GM21786 (cell line): ENCODE measurements around the gene NRXN2.

ENCODE experiments used
- ATAC-seq: cut with Tn5 transposase; IDR thresholded peaks from one replicate; pipeline ENCODE4 v1.9.1; 2021; ENCODE audit not compliant: unreplicated experiment

The NRXN2 gene

GRCh38 chr11:64632237-64632636, 90.8 kb downstream of the NRXN2 start:
- no peak for ATAC-seq

GRCh38 chr11:64631675-64632074, 91.3 kb downstream of the NRXN2 start:
- ATAC-seq: no peak

GRCh38 chr11:64629796-64630562, 93.0 kb downstream of the NRXN2 start:
- ATAC-seq: no peak

- ATAC-seq: no peak
These were observed 93.9 kb downstream of the NRXN2 start for GRCh38 chr11:64629103-64629502.

GRCh38 chr11:64628596-64628995, 94.4 kb downstream of the NRXN2 start:
- no peak for ATAC-seq

- ATAC-seq: no peak
These were observed 95.6 kb downstream of the NRXN2 start for GRCh38 chr11:64627371-64627770.

GRCh38 chr11:64626637-64627036, 96.4 kb downstream of the NRXN2 start:
- ATAC-seq: no peak

GRCh38 chr11:64624883-64625481, 98.0 kb downstream of the NRXN2 start:
- no peak for ATAC-seq

GRCh38 chr11:64622681-64623080, 100.3 kb downstream of the NRXN2 start:
- ATAC-seq: no peak

- ATAC-seq: no peak
These were observed 101.5 kb downstream of the NRXN2 start for GRCh38 chr11:64621283-64622019.

- no peak for ATAC-seq
These were observed 102.5 kb downstream of the NRXN2 start for GRCh38 chr11:64620381-64620971.

- ATAC-seq: no peak
These were observed 103.1 kb downstream of the NRXN2 start for GRCh38 chr11:64619811-64620380.

GRCh38 chr11:64619196-64619595, 103.8 kb downstream of the NRXN2 start:
- ATAC-seq: no peak

- no peak for ATAC-seq
These were observed 106.2 kb downstream of the NRXN2 start for GRCh38 chr11:64616817-64617216.

- ATAC-seq: no peak
These were observed 108.1 kb downstream of the NRXN2 start for GRCh38 chr11:64614917-64615316.

- ATAC-seq: no peak
These were observed 109.3 kb downstream of the NRXN2 start for GRCh38 chr11:64613648-64614047.

GRCh38 chr11:64611869-64612646, 110.9 kb downstream of the NRXN2 start:
- no peak for ATAC-seq

- no peak for ATAC-seq
These were observed 111.8 kb downstream of the NRXN2 start for GRCh38 chr11:64611176-64611575.

- no peak for ATAC-seq
These were observed 112.4 kb downstream of the NRXN2 start for GRCh38 chr11:64610596-64610995.

GRCh38 chr11:64609436-64610047, 113.5 kb downstream of the NRXN2 start:
- no peak for ATAC-seq
